Uterus (tissue), 4 donors: ENCODE data around the gene PTPRM. TPM values are rescaled to one million over a fixed set of nuclear protein-coding genes. Genes with fewer than 3 reads are reported as not detected.

Source experiments
- DNase-seq, 2 donors: peaks; one replicate each; pipeline ENCODE4 v3.0.0-alpha.2; 2019 to 2020
- H3K27ac ChIP-seq, 2 donors: fragments of 200-600 bp; sonication (generic); 1 replicate in 1 of 2; 2 replicates in 1 of 2; pipeline ENCODE4 v1.5.1; 2016 to 2018
- H3K27me3 ChIP-seq, 2 donors: fragments of 200-600 bp; sonication (generic); one replicate each; pipeline ENCODE4 v1.5.1; 2018 to 2019; ENCODE audit warnings: control low read depth in 1 of 2
- H3K36me3 ChIP-seq, 2 donors: fragments of 200-600 bp; sonication (generic); one replicate each; pipeline ENCODE4 v1.5.1; 2019; ENCODE audit warnings: control low read depth in 1 of 2
- H3K4me1 ChIP-seq, 2 donors: fragments of 200-600 bp; sonication (generic); one replicate each; pipeline ENCODE4 v1.5.1; 2018 to 2019; ENCODE audit warnings: control low read depth in 1 of 2
- H3K4me3 ChIP-seq, 2 donors: fragments of 200-600 bp; sonication (generic); 1 replicate in 1 of 2; 2 replicates in 1 of 2; pipeline ENCODE4 v1.5.1; 2018 to 2019; ENCODE audit warnings: mild to moderate bottlenecking in 1 of 2
- H3K9me3 ChIP-seq, 2 donors: fragments of 200-600 bp; sonication (generic); one replicate each; pipeline ENCODE4 v1.5.1; 2019; ENCODE audit warnings: control low read depth in 1 of 2
- CTCF ChIP-seq, 4 experiments: fragments of 200-600 bp in 2 of 4; fragments of 450-650 bp in 2 of 4; sonication (generic) in 2 of 4; IDR thresholded peaks; one replicate each; pipeline ENCODE4 v1.5.1; 2016 to 2019; ENCODE audit warnings: antibody characterized with exemption in 4 of 4, mild to moderate bottlenecking in 2 of 4, moderate library complexity in 1 of 4
- POLR2A ChIP-seq, 2 donors: fragments of 450-650 bp; IDR thresholded peaks; one replicate each; pipeline ENCODE4 v1.6.1; 2016; ENCODE audit warnings: antibody characterized with exemption in 2 of 2, mild to moderate bottlenecking in 1 of 2, moderate library complexity in 1 of 2
- intact Hi-C: fragments of 100-400 bp; cut with DNase I; formaldehyde crosslinking; loops from one replicate; pipeline ENCODE4 v1.15.1; 2023; ENCODE audit warnings: low total_unique reads
- total RNA-seq, 4 donors: library from RNA; depleted of rRNA in 3 of 4; stranded (reverse); fragments of >200 nt in 3 of 4; gene quantifications; one replicate each; pipeline versions ENCODE4 v1.1.0 to v1.2.4, GENCODE V29; 2014 to 2023
- donor health status: DM: yes; HTN: yes; CAD: no.

PTPRM gene
- total RNA-seq, 4 donors from 2014 or later, result 62.0 to 127 (median 85.7) TPM

GRCh38 chr18:7622721-7623120 is 55.6 kb downstream of the PTPRM start:
- Histone ChIP-seq H3K27me3 (no peaks in the 10 kb centered on the region), H3K27ac (no peak overlapping the region), H3K4me1 (no peaks in the 10 kb centered on the region), H3K4me3 (no peak overlapping the region), H3K9me3 (no peaks in the 10 kb centered on the region), H3K36me3 (no peaks in the 10 kb centered on the region)
- no peak for TF ChIP-seq CTCF (IDR thresholded peaks at IDR 0.05)
- no peak for TF ChIP-seq POLR2A (IDR thresholded peaks at IDR 0.05)
- DNase-seq, result no peak
- intact Hi-C loops, result no loop called here

DNA sequence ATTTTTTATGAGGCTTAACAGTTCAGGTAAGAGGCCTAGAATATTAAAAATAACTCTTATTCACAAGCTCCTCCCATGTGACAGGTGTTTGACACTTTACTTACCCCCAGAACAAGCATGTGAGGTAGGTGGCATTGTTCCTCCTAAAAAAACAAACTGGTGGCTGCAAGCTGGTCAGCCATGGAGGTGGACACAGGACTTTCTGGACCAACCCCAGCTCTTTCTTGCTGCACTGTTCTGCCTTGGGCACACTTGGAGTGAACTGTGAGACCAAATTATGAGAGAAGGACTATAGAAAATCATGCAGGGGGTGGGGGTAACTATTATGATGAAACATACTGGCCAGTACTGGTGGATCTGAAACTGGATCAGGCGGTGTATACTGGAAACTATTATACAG is 56.6 kb downstream of the PTPRM start:
- Histone ChIP-seq H3K4me1 (no peaks in the 10 kb centered on the region), H3K27ac (no peak overlapping the region), H3K9me3 (no peaks in the 10 kb centered on the region), H3K27me3 (no peaks in the 10 kb centered on the region), H3K36me3 (no peaks in the 10 kb centered on the region), H3K4me3 (no peak overlapping the region)
- DNase-seq, result no peak
- TF ChIP-seq CTCF (IDR thresholded peaks at IDR 0.05), result no peak
- no peak for TF ChIP-seq POLR2A (IDR thresholded peaks at IDR 0.05)
- intact Hi-C loops, result no loop called here

- Histone ChIP-seq H3K36me3 (no peaks in the 10 kb centered on the region), H3K27me3 (no peaks in the 10 kb centered on the region), H3K4me1 (no peaks in the 10 kb centered on the region), H3K9me3 (no peaks in the 10 kb centered on the region), H3K27ac (no peak overlapping the region), H3K4me3 (no peak overlapping the region)
- DNase-seq, result no peak
- TF ChIP-seq POLR2A (IDR thresholded peaks at IDR 0.05) (no peak), CTCF (IDR thresholded peaks at IDR 0.05) (no peak)
- intact Hi-C loops, result no loop called here
Measured at GRCh38 chr18:7624697-7625096, 57.6 kb downstream of the PTPRM start.

- Histone ChIP-seq H3K4me3 (no peak overlapping the region), H3K27ac (no peak overlapping the region), H3K36me3 (no peaks in the 10 kb centered on the region), H3K27me3 (no peaks in the 10 kb centered on the region), H3K9me3 (no peaks in the 10 kb centered on the region), H3K4me1 (no peaks in the 10 kb centered on the region)
- DNase-seq, result no peak
- TF ChIP-seq CTCF (IDR thresholded peaks at IDR 0.05) (no peak), POLR2A (IDR thresholded peaks at IDR 0.05) (no peak)
- intact Hi-C loops, result no loop called here
Measured at GRCh38 chr18:7626175-7626921, 59.2 kb downstream of the PTPRM start.

- Histone ChIP-seq H3K27ac (peak overlapping the region in 1 of 2 donors; percentile 3), H3K9me3 (no peaks in the 10 kb centered on the region), H3K27me3 (no peaks in the 10 kb centered on the region), H3K36me3 (no peaks in the 10 kb centered on the region), H3K4me1 (no peaks in the 10 kb centered on the region), H3K4me3 (no peak overlapping the region)
- TF ChIP-seq CTCF (IDR thresholded peaks at IDR 0.05), result no peak
- TF ChIP-seq POLR2A (IDR thresholded peaks at IDR 0.05), result no peak
- intact Hi-C loops, result no loop called here
- peak in 1 of 2 donors; percentile 22 for DNase-seq
Measured at GRCh38 chr18:7626922-7627440, 59.9 kb downstream of the PTPRM start.
